Activated T-cell treated with anti-CD3 and anti-CD28 coated beads, Interleukin-2, amount 50 U/mL, for 24 hours (primary cell): ENCODE results near the gene SCNN1B.
"Not testable (repeated sequence)": the region's sequence is repeated elsewhere in the genome, so short reads cannot be mapped to it uniquely, and the experiment has no call there.

Source experiments
- DNase-seq: peaks from one replicate; pipeline ENCODE4 v3.0.0-alpha.2; 2020
- H3K27ac Mint-ChIP-seq: 2 replicates; pipeline ENCODE4 v1.8.0; 2020; ENCODE audit warnings: mild to moderate bottlenecking, mixed read lengths
- H3K27me3 Mint-ChIP-seq: 2 replicates; pipeline ENCODE4 v1.8.0; 2020; ENCODE audit warnings: mixed read lengths
- H3K36me3 Mint-ChIP-seq: 2 replicates; pipeline ENCODE4 v1.8.0; 2020; ENCODE audit warnings: low read depth, mixed read lengths
- H3K4me1 Mint-ChIP-seq: 2 replicates; pipeline ENCODE4 v1.8.0; 2020; ENCODE audit warnings: low read depth, mixed read lengths
- H3K4me3 Mint-ChIP-seq: 2 replicates; pipeline ENCODE4 v1.8.0; 2020; ENCODE audit warnings: mild to moderate bottlenecking, moderate library complexity, mixed read lengths
- H3K9me3 Mint-ChIP-seq: 2 replicates; pipeline ENCODE4 v1.8.0; 2020; ENCODE audit warnings: mixed read lengths

The SCNN1B gene

GRCh38 chr16:23368469-23368868 is 66.4 kb downstream of the SCNN1B start:
- no peak for DNase-seq
- Mint-ChIP-seq H3K4me1 (peaks cover 9% of the 10 kb centered on the region), H3K27me3 (no peaks in the 10 kb centered on the region), H3K27ac (no peak overlapping the region), H3K4me3 (no peak overlapping the region), H3K36me3 (no peaks in the 10 kb centered on the region), H3K9me3 (no peaks in the 10 kb centered on the region)

DNA sequence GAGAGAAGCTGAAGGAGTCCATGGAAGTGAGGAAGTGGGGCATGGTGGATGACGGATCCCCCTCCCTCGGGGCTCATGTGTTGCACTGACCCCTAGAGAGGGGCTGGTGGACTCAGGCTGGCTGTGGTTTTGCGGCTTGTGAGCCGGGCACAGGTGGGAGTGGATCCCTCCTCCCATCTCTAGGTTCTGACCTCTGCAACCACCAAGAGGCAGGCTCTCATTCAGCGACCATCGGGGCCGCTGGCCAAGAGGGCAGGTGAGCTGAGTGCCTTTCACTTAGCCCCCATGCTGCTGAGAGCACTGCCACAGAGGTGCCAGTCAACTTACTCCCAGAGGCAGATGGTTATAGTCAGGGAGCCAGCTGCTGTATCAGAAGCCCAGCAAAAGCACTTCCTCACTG is 67.3 kb downstream of the SCNN1B start:
- Mint-ChIP-seq H3K27ac (no peak overlapping the region), H3K4me3 (no peak overlapping the region), H3K27me3 (no peaks in the 10 kb centered on the region), H3K4me1 (peaks cover 9% of the 10 kb centered on the region), H3K36me3 (no peaks in the 10 kb centered on the region), H3K9me3 (no peaks in the 10 kb centered on the region)
- no peak for DNase-seq

DNA sequence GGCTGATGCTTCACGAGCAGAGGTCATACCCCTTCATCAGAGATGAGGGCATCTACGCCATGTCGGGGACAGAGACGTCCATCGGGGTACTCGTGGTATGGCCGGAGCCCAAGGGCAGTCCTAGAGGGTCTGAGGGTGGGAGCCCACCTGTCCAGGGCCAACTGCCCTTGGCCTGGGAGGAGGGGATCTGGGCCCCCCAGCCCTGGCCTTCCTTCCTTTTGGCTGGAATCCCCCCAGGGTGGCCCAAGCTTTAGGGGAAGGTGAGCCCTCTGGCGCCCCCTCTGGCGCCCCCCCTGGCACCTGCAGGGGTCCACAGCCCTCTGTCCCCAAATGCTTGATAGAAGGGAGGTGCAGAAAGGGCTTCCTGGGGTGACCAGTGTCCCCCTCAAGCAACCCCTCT is 69.3 kb downstream of the SCNN1B start:
- no peak overlapping the region for H3K4me3 Mint-ChIP-seq
- no peaks in the 10 kb centered on the region for H3K27me3 Mint-ChIP-seq
- H3K9me3 Mint-ChIP-seq: no peaks in the 10 kb centered on the region
- DNase-seq: no peak
- no peaks in the 10 kb centered on the region for H3K36me3 Mint-ChIP-seq
- H3K4me1 Mint-ChIP-seq: no peaks in the 10 kb centered on the region
- no peak overlapping the region for H3K27ac Mint-ChIP-seq

- DNase-seq: no peak
- no peaks in the 10 kb centered on the region for H3K27me3 Mint-ChIP-seq
Observed at GRCh38 chr16:23373436-23374219, 71.5 kb downstream of the SCNN1B start.

DNA sequence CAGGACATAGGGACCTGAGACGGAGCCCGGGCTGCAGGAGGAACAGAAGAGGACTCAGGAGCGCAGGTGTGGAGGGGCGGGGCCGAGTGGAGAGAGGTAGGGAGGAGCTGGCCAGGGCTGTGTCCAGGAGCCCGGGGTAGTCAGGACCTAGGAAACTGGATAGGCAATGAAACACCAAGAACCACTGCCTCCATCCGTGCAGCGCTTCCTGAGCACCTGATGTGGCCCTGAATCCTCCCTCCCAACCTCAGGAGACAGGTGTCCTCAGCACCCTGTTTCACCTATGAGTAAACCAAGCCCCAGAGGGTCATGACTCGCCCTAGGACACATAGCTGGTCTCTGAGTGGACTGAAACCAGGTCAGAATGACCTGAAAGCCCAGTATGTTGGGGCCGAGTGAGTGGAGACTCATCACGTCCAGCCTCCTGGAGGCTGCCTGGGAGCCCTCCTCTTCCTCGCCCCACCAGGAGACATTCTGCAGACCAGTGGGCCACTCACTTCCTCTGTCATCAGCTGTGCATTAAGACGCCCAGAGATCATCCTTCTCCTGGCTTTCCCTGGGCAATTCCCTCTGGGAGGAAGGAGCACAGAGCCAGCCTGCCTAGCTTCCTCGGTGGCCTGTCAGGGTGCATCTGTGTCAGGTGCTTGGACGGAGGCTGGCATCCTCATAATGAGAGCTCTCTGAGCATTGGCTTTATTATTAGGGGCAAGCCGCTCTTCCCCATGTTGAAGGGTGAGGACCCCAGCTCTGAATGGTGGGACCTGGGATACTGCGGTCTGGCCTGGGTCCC is 72.8 kb downstream of the SCNN1B start:
- Mint-ChIP-seq H3K4me1 (no peaks in the 10 kb centered on the region), H3K4me3 (no peak overlapping the region), H3K27ac (no peak overlapping the region), H3K9me3 (no peaks in the 10 kb centered on the region), H3K27me3 (no peaks in the 10 kb centered on the region), H3K36me3 (no peaks in the 10 kb centered on the region)
- no peak for DNase-seq

More at GRCh38 chr16:23373436-23374219, 71.5 kb downstream of the SCNN1B start:
- Mint-ChIP-seq H3K36me3 (no peaks in the 10 kb centered on the region), H3K4me1 (no peaks in the 10 kb centered on the region), H3K4me3 (no peak overlapping the region), H3K27ac (no peak overlapping the region), H3K9me3 (no peaks in the 10 kb centered on the region)

GRCh38 chr16:23375643-23376042 is 73.5 kb downstream of the SCNN1B start:
- Mint-ChIP-seq H3K9me3 (no peaks in the 10 kb centered on the region), H3K27ac (no peak overlapping the region), H3K4me3 (no peak overlapping the region), H3K36me3 (no peaks in the 10 kb centered on the region), H3K27me3 (no peaks in the 10 kb centered on the region), H3K4me1 (no peaks in the 10 kb centered on the region)
- no peak for DNase-seq

DNA sequence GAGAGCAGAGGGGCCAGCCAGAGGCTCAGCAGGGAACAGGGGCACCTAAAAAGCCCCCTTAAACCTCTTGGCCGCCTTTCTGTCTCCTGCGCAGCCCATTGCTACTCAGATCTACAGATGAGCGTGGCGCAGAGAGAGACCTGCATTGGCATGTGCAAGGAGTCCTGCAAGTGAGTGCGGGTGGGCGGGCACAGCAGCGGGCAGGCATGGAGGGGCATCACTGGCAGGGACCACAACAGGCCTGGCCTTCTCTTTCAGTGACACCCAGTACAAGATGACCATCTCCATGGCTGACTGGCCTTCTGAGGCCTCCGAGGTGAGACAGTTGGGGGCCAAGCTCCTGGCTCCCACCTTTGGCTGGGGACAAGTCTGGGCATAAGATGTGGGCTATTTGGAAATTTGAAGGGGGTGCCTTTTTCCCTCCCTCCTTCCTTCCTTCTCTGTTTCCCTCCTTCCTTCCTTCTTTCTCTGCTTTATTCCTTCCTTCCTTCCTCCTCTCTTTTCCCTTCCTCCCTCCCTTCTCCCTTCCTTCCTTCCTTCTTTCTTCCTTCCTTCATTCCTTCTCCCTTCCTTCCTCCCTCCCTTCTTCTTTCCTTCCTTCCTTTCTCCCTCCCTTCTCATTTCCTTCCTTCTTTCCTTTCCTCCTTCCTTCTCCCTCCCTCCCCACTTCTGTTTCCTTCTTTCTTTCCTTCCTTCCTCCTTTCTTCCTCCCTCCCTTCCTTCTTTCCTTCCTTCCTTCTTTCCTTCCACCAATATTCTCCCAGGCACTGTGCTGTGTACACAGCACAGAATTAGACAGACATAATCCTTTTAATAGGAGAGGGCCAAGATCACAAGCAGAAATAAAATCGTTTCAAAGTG is 75.2 kb downstream of the SCNN1B start:
- H3K27ac Mint-ChIP-seq: no peak overlapping the region
- H3K36me3 Mint-ChIP-seq: no peaks in the 10 kb centered on the region
- DNase-seq: no peak
- no peaks in the 10 kb centered on the region for H3K9me3 Mint-ChIP-seq
- H3K4me3 Mint-ChIP-seq: no peak overlapping the region
- no peaks in the 10 kb centered on the region for H3K27me3 Mint-ChIP-seq
- H3K4me1 Mint-ChIP-seq: no peaks in the 10 kb centered on the region

- Mint-ChIP-seq H3K27me3 (no peaks in the 10 kb centered on the region), H3K4me1 (no peaks in the 10 kb centered on the region), H3K36me3 (no peaks in the 10 kb centered on the region), H3K4me3 (no peak overlapping the region), H3K9me3 (no peaks in the 10 kb centered on the region), H3K27ac (no peak overlapping the region)
- no peak for DNase-seq
Observed at GRCh38 chr16:23378256-23378655, 76.2 kb downstream of the SCNN1B start.

- H3K27ac Mint-ChIP-seq: no peak overlapping the region
- H3K27me3 Mint-ChIP-seq: no peaks in the 10 kb centered on the region
- no peaks in the 10 kb centered on the region for H3K4me1 Mint-ChIP-seq
- H3K9me3 Mint-ChIP-seq: no peaks in the 10 kb centered on the region
- DNase-seq: no peak
- no peak overlapping the region for H3K4me3 Mint-ChIP-seq
- no peaks in the 10 kb centered on the region for H3K36me3 Mint-ChIP-seq
Observed at GRCh38 chr16:23378921-23379320, 76.8 kb downstream of the SCNN1B start.

DNA sequence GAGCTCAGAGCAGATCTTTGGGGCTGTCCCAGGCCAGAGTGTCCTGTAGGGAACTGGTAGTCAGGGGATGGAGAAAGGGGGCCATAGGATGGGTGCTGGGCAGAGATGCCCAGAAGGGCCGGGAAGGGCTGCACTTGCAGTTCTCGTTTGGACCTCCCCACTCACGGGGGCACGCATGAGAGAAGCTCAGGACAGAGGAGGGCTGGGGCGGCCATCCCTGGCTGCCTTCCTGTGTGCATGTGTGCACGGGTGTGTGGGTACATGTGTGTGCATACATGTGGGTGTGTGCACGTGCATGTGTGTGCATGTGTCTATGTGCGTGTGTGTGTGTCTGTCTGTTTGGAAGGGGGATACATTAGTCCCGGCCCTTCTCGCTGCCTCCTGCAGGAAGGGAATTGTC is 77.6 kb downstream of the SCNN1B start:
- no peaks in the 10 kb centered on the region for H3K36me3 Mint-ChIP-seq
- no peaks in the 10 kb centered on the region for H3K9me3 Mint-ChIP-seq
- H3K4me1 Mint-ChIP-seq: no peaks in the 10 kb centered on the region
- no peak overlapping the region for H3K4me3 Mint-ChIP-seq
- DNase-seq: no peak
- H3K27ac Mint-ChIP-seq: no peak overlapping the region
- no peaks in the 10 kb centered on the region for H3K27me3 Mint-ChIP-seq

DNA sequence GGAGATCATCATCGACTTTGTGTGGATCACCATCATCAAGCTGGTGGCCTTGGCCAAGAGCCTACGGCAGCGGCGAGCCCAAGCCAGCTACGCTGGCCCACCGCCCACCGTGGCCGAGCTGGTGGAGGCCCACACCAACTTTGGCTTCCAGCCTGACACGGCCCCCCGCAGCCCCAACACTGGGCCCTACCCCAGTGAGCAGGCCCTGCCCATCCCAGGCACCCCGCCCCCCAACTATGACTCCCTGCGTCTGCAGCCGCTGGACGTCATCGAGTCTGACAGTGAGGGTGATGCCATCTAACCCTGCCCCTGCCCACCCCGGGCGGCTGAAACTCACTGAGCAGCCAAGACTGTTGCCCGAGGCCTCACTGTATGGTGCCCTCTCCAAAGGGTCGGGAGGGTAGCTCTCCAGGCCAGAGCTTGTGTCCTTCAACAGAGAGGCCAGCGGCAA is 78.4 kb downstream of the SCNN1B start:
- Mint-ChIP-seq H3K27ac (no peak overlapping the region), H3K36me3 (no peaks in the 10 kb centered on the region), H3K4me3 (no peak overlapping the region), H3K27me3 (no peaks in the 10 kb centered on the region), H3K4me1 (no peaks in the 10 kb centered on the region), H3K9me3 (no peaks in the 10 kb centered on the region)
- no peak for DNase-seq

- H3K9me3 Mint-ChIP-seq, H3K4me1 Mint-ChIP-seq, H3K27ac Mint-ChIP-seq, H3K36me3 Mint-ChIP-seq, DNase-seq, H3K4me3 Mint-ChIP-seq, H3K27me3 Mint-ChIP-seq: not testable (repeated sequence)
Observed at GRCh38 chr16:23381702-23382101, 79.6 kb downstream of the SCNN1B start.

DNA sequence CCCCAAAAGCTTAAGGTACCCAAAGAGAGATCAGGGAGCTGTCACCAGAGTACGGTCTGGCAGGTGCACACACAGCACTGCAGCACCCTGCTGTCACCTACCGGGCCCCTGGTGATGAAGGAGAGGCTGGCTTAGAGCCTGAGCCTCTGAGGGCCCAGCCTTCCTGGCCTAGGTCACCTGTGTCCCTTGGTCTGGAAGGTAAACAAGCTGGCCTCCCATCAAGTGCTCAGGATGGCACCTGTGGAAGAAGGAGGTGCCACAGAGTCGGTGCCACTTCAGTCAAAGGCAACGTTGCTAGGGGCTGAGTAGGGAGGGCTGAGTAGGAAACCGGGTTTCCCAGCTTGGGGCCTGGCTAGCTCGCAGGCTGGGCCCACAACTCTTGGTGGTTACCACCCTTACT is 80.2 kb downstream of the SCNN1B start:
- no peak for DNase-seq
- Mint-ChIP-seq H3K4me1 (no peaks in the 10 kb centered on the region), H3K4me3 (no peak overlapping the region), H3K27ac (no peak overlapping the region), H3K9me3 (no peaks in the 10 kb centered on the region), H3K36me3 (peaks cover 2% of the 10 kb centered on the region), H3K27me3 (no peaks in the 10 kb centered on the region)

DNA sequence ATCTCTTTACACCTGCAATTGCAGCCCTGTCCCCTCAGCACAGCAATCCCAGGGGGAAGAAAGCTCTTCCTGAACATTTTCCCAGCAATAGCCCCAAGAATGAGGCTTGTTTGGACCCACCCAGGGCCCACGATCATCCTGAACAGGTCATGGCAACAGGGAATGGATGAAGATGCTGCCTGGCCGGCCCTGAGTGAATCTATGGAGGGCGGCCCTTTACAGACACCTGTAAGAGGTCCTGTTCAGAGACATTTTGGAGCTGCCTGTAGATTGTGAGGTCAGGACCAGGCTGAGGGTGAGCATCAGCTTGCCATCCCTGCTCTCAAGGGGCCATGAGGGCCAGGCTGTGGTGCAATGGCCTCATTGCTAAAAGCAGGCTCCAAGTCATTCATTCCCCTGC is 81.8 kb downstream of the SCNN1B start:
- DNase-seq: no peak
- no peak overlapping the region for H3K27ac Mint-ChIP-seq
- no peaks in the 10 kb centered on the region for H3K9me3 Mint-ChIP-seq
- peaks cover 14% of the 10 kb centered on the region for H3K36me3 Mint-ChIP-seq
- no peaks in the 10 kb centered on the region for H3K27me3 Mint-ChIP-seq
- H3K4me1 Mint-ChIP-seq: no peaks in the 10 kb centered on the region
- H3K4me3 Mint-ChIP-seq: no peak overlapping the region
